Measurements from ENCODE around the gene GABBR2.

- no peak for TF ChIP-seq REST (IDR thresholded peaks at IDR 0.05; ENCODE audit: insufficient read depth in 1 of 2, low read depth in 2 of 2, low read length in 1 of 2)
- TF ChIP-seq CTCF (IDR thresholded peaks at IDR 0.05) = no peak
- TF ChIP-seq POLR2AphosphoS5 (IDR thresholded peaks at IDR 0.05; ENCODE audit: low read depth, low read length) = no peak
- no peak for TF ChIP-seq TCF7L2 (IDR thresholded peaks at IDR 0.05; ENCODE audit: low read depth, low read length)
Measured at GRCh38 chr9:98379572-98379971, 329.2 kb downstream of the GABBR2 start.
